ENCODE data around the gene TMEM92.
"Not testable (repeated sequence)": the region's sequence is repeated elsewhere in the genome, so short reads cannot be mapped to it uniquely, and the experiment has no call there.

The TMEM92 gene

DNA sequence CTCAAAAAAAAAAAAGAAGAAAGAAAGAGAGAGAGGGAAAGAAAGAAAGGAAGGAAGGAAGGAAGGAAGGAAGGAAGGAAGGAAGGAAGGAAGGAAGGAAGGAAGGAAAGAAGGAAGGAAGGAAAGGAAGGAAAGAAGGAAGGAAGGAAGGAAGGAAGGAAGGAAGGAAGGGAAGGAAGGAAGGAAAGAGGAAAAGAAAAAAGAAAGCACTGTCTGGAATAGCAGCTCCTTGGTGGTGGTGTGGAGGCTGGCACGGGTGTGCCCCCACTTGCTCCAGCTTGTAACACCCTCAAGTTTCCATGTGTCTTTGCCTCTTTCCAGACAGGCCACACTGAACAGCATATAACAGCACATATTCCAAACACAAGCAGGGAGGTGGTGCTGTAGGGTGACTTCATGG, 26.6 kb downstream of the TMEM92 start:
- H3K27me3 ChIP-seq (ENCODE audit: insufficient read depth, low read length); H2AFZ ChIP-seq (ENCODE audit: insufficient read depth, low read length, poor library complexity); H3K79me1 ChIP-seq (ENCODE audit: low read length); H3K4me1 ChIP-seq (ENCODE audit: control insufficient read depth in 1 of 2, insufficient read depth in 2 of 2, low read length in 2 of 2); H2AK5ac ChIP-seq (ENCODE audit: low read length); H2BK120ac ChIP-seq (ENCODE audit: insufficient read depth, low read length, poor library complexity); H2BK12ac ChIP-seq (ENCODE audit: low read length); H3K4ac ChIP-seq (ENCODE audit: low read depth, low read length); H2BK5ac ChIP-seq (ENCODE audit: low read depth, low read length, poor library complexity); H3K27ac ChIP-seq (ENCODE audit: low read depth, low read length); H4K91ac ChIP-seq (ENCODE audit: low read depth, low read length); H3K9me3 ChIP-seq (ENCODE audit: insufficient read depth, low read depth, low read length); H3K4me2 ChIP-seq (ENCODE audit: low read length); H3K18ac ChIP-seq (ENCODE audit: low read length); H3K79me2 ChIP-seq (ENCODE audit: control insufficient read depth, insufficient read depth, low read length, poor library complexity); H4K8ac ChIP-seq (ENCODE audit: low read depth, low read length); H3K23ac ChIP-seq (ENCODE audit: low read length); H3K4me3 ChIP-seq (ENCODE audit: low read depth, low read length); DNase-seq; H3K14ac ChIP-seq (ENCODE audit: low read length); H3K36me3 ChIP-seq (ENCODE audit: control insufficient read depth in 1 of 2, insufficient read depth in 2 of 2, low read length in 2 of 2); H3K9ac ChIP-seq (ENCODE audit: low read length); H4K12ac ChIP-seq (ENCODE audit: low read depth, low read length): not testable (repeated sequence)
- WGBS (ENCODE audit: extremely low coverage, insufficient coverage, insufficient read length) = no CpG with 5 or more reads among the region's 1 CpG

DNA sequence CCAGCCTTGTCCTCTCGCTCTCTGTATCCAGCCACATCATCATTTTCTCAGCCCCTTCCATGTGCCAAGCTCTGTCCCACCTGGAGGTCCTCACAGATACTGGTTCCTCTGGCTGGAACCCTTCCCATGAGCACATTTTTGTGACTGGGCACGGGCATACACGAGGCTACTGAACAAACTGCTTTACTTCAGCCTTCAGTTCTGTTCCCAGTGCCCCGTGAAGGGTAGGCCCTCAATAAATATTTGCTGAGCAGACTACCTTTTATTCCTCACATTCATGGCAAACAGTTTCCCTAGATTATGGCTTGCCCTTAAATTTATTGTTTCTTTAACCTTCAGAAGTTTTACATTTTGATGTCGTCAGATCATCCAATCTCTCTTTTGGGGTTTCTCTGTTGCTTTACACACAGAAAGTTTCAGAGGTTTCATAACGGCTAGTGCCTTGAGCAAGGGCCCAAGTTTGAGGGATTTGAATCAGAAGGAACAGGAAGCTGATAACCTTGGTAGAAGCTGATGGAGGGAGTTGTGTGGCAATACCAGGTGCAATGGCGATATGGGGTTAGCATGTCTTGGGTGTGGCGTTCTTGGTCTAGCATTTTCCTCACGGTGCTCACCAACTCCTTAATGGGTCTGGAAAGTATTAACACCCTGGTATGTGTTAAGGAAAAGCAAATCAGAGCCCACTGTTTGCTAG, 27.8 kb downstream of the TMEM92 start:
- H3K79me1 ChIP-seq (ENCODE audit: low read length) = no peaks in the 10 kb centered on the region
- no peak overlapping the region for H4K12ac ChIP-seq (ENCODE audit: low read depth, low read length)
- no peak overlapping the region for H3K4me3 ChIP-seq (ENCODE audit: low read depth, low read length)
- H3K4ac ChIP-seq (ENCODE audit: low read depth, low read length) = no peak overlapping the region
- H2AFZ ChIP-seq (ENCODE audit: insufficient read depth, low read length, poor library complexity) = no peak overlapping the region
- no peaks in the 10 kb centered on the region for H3K27me3 ChIP-seq (ENCODE audit: insufficient read depth, low read length)
- H3K23ac ChIP-seq (ENCODE audit: low read length) = no peak overlapping the region
- no peak overlapping the region for H3K9ac ChIP-seq (ENCODE audit: low read length)
- H2AK5ac ChIP-seq (ENCODE audit: low read length) = no peak overlapping the region
- no peak overlapping the region for H2BK120ac ChIP-seq (ENCODE audit: insufficient read depth, low read length, poor library complexity)
- no peak overlapping the region for H3K4me2 ChIP-seq (ENCODE audit: low read length)
- no peak overlapping the region for H3K14ac ChIP-seq (ENCODE audit: low read length)
- DNase-seq = no peak
- no peak overlapping the region for H3K18ac ChIP-seq (ENCODE audit: low read length)
- H3K4me1 ChIP-seq (ENCODE audit: control insufficient read depth in 1 of 2, insufficient read depth in 2 of 2, low read length in 2 of 2) = no peaks in the 10 kb centered on the region
- no peaks in the 10 kb centered on the region for H3K79me2 ChIP-seq (ENCODE audit: control insufficient read depth, insufficient read depth, low read length, poor library complexity)
- no peak overlapping the region for H4K91ac ChIP-seq (ENCODE audit: low read depth, low read length)
- H2BK5ac ChIP-seq (ENCODE audit: low read depth, low read length, poor library complexity) = no peak overlapping the region
- H3K36me3 ChIP-seq (ENCODE audit: control insufficient read depth in 1 of 2, insufficient read depth in 2 of 2, low read length in 2 of 2) = no peaks in the 10 kb centered on the region
- no peak overlapping the region for H4K8ac ChIP-seq (ENCODE audit: low read depth, low read length)
- no peaks in the 10 kb centered on the region for H3K9me3 ChIP-seq (ENCODE audit: insufficient read depth, low read depth, low read length)
- no peak overlapping the region for H3K27ac ChIP-seq (ENCODE audit: low read depth, low read length)
- H2BK12ac ChIP-seq (ENCODE audit: low read length) = no peak overlapping the region
- WGBS (ENCODE audit: extremely low coverage, insufficient coverage, insufficient read length) = no CpG with 5 or more reads among the region's 9 CpGs

DNA sequence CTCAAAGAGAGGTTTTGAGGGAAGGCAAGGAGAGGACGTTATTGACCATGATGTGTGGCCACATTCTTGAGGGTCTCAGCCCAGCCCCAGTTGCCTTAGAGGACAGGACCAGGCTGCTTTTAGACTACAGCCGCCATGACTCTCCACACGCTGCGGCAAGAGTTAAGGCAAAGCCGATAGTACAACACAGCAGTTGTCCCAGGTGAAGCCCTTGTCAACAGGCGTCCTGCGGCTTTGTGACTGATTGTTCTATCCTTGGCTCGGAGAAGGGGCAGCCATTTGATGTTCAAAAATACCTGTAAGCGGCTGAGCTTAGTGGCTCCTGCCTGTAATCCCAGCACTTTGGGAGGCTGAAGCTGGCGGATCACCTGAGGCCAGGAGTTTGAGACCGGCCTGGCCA, 28.8 kb downstream of the TMEM92 start:
- no peak for DNase-seq
- Histone ChIP-seq H3K79me2 (ENCODE audit: control insufficient read depth, insufficient read depth, low read length, poor library complexity) (no peaks in the 10 kb centered on the region), H3K23ac (ENCODE audit: low read length) (no peak overlapping the region), H3K4me1 (ENCODE audit: control insufficient read depth in 1 of 2, insufficient read depth in 2 of 2, low read length in 2 of 2) (no peaks in the 10 kb centered on the region), H3K27ac (ENCODE audit: low read depth, low read length) (no peak overlapping the region), H4K91ac (ENCODE audit: low read depth, low read length) (no peak overlapping the region), H3K9me3 (ENCODE audit: insufficient read depth, low read depth, low read length) (no peaks in the 10 kb centered on the region), H2BK120ac (ENCODE audit: insufficient read depth, low read length, poor library complexity) (no peak overlapping the region), H3K4ac (ENCODE audit: low read depth, low read length) (no peak overlapping the region), H2BK12ac (ENCODE audit: low read length) (no peak overlapping the region), H3K14ac (ENCODE audit: low read length) (no peak overlapping the region), H3K4me3 (ENCODE audit: low read depth, low read length) (no peak overlapping the region), H3K79me1 (ENCODE audit: low read length) (no peaks in the 10 kb centered on the region), H3K36me3 (ENCODE audit: control insufficient read depth in 1 of 2, insufficient read depth in 2 of 2, low read length in 2 of 2) (no peaks in the 10 kb centered on the region), H3K27me3 (ENCODE audit: insufficient read depth, low read length) (no peaks in the 10 kb centered on the region), H2BK5ac (ENCODE audit: low read depth, low read length, poor library complexity) (no peak overlapping the region), H2AFZ (ENCODE audit: insufficient read depth, low read length, poor library complexity) (no peak overlapping the region), H4K12ac (ENCODE audit: low read depth, low read length) (no peak overlapping the region), H2AK5ac (ENCODE audit: low read length) (no peak overlapping the region), H4K8ac (ENCODE audit: low read depth, low read length) (no peak overlapping the region), H3K4me2 (ENCODE audit: low read length) (no peak overlapping the region), H3K9ac (ENCODE audit: low read length) (no peak overlapping the region), H3K18ac (ENCODE audit: low read length) (no peak overlapping the region)
- WGBS (ENCODE audit: extremely low coverage, insufficient coverage, insufficient read length) = no CpG with 5 or more reads among the region's 11 CpGs

DNA sequence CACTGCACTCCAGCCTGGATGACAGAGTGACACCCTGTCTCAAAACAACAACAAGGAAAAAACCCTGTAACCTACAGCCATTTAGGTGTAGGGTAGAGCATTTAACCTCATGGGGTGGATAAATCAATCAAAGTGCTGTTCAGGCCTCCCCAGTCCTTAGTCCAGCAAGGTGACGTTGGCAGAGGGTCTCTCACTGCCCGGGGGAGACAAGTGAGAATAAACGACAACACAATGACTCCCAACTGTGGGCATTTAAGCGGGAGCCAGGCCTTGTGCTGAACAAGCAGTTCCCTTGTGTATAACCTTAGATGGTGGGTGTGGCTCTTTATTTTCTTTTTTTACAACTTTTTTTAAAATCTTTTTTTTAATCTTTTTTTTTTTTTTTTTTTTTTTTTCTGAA, 29.3 kb downstream of the TMEM92 start:
- no peak overlapping the region for H3K4ac ChIP-seq (ENCODE audit: low read depth, low read length)
- H3K79me2 ChIP-seq (ENCODE audit: control insufficient read depth, insufficient read depth, low read length, poor library complexity) = no peaks in the 10 kb centered on the region
- H4K8ac ChIP-seq (ENCODE audit: low read depth, low read length) = no peak overlapping the region
- no peak overlapping the region for H4K12ac ChIP-seq (ENCODE audit: low read depth, low read length)
- no peaks in the 10 kb centered on the region for H3K27me3 ChIP-seq (ENCODE audit: insufficient read depth, low read length)
- no peak overlapping the region for H3K27ac ChIP-seq (ENCODE audit: low read depth, low read length)
- no peak overlapping the region for H3K9ac ChIP-seq (ENCODE audit: low read length)
- DNase-seq = no peak
- no peak overlapping the region for H2BK120ac ChIP-seq (ENCODE audit: insufficient read depth, low read length, poor library complexity)
- no peaks in the 10 kb centered on the region for H3K4me1 ChIP-seq (ENCODE audit: control insufficient read depth in 1 of 2, insufficient read depth in 2 of 2, low read length in 2 of 2)
- H3K4me2 ChIP-seq (ENCODE audit: low read length) = no peak overlapping the region
- WGBS (ENCODE audit: extremely low coverage, insufficient coverage, insufficient read length) = no CpG with 5 or more reads among the region's 4 CpGs
- H3K9me3 ChIP-seq (ENCODE audit: insufficient read depth, low read depth, low read length) = no peaks in the 10 kb centered on the region
- H3K23ac ChIP-seq (ENCODE audit: low read length) = no peak overlapping the region
- no peak overlapping the region for H2BK12ac ChIP-seq (ENCODE audit: low read length)
- no peak overlapping the region for H2BK5ac ChIP-seq (ENCODE audit: low read depth, low read length, poor library complexity)
- H4K91ac ChIP-seq (ENCODE audit: low read depth, low read length) = no peak overlapping the region
- no peak overlapping the region for H3K4me3 ChIP-seq (ENCODE audit: low read depth, low read length)
- H2AK5ac ChIP-seq (ENCODE audit: low read length) = no peak overlapping the region
- no peaks in the 10 kb centered on the region for H3K79me1 ChIP-seq (ENCODE audit: low read length)
- H2AFZ ChIP-seq (ENCODE audit: insufficient read depth, low read length, poor library complexity) = no peak overlapping the region
- H3K18ac ChIP-seq (ENCODE audit: low read length) = no peak overlapping the region
- H3K36me3 ChIP-seq (ENCODE audit: control insufficient read depth in 1 of 2, insufficient read depth in 2 of 2, low read length in 2 of 2) = no peaks in the 10 kb centered on the region
- no peak overlapping the region for H3K14ac ChIP-seq (ENCODE audit: low read length)

All from trophoblast cell (in vitro differentiated cells and primary cell).